Stimulated activated CD4-positive, alpha-beta T cell treated with anti-CD3 and anti-CD28 coated beads, Interleukin-12 subunit alpha, Interleukin-12 subunit beta, amount 100 ng/mL, for 48 hours (primary cell): ENCODE measurements around the gene CIAO2B.
"Not testable (repeated sequence)": the region's sequence is repeated elsewhere in the genome, so short reads cannot be mapped to it uniquely, and the experiment has no call there.

ENCODE experiments used
- DNase-seq, 3 donors: peaks; one replicate each; pipeline ENCODE4 v3.0.0-alpha.2; 2020; ENCODE audit warnings: low read depth in 2 of 3, low spot score in 1 of 3

The CIAO2B gene

GRCh38 chr16:66956154-66956457, 21.9 kb upstream of the CIAO2B start:
- DNase-seq, result not testable (repeated sequence)

DNA sequence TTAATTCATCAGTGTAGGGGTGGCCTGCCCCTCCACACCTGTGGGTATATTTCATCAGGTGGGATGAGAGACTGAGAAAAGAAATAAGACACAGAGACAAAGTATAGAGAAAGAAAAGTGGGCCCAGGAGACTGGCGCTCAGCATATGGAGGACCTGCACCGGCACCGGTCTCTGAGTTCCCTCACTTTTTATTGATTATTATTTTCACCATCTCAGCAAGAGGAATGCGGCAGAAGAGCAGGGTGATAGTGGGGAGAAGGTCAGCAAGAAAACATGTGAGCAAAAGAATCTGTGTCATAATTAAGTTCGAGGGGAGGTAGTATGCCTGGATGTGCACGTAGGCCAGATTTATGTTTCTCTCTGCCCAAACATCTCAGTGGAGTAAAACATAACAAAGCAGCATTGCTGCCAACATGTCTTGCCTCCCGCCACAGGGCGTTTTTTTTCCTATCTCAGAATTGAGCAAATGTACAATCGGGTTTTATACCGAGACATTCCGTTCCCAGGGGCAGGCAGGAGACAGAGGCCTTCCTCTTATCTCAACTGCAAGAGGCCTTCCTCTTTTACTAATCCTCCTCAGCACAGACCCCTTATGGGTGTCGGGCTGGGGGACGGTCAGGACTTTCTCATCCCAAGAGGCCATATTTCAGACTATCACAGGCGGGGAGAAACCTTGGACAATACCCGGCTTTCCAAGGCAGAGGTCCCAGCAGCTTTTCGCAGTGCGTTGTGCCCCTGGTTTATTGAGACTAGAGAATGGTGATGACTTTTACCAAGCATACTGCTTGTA, 21.4 kb upstream of the CIAO2B start:
- DNase-seq, result not testable (repeated sequence)

- peak; percentile 59 to 79 (median 70) for DNase-seq
Observed at GRCh38 chr16:66954097-66954659, 20.0 kb upstream of the CIAO2B start.

DNA sequence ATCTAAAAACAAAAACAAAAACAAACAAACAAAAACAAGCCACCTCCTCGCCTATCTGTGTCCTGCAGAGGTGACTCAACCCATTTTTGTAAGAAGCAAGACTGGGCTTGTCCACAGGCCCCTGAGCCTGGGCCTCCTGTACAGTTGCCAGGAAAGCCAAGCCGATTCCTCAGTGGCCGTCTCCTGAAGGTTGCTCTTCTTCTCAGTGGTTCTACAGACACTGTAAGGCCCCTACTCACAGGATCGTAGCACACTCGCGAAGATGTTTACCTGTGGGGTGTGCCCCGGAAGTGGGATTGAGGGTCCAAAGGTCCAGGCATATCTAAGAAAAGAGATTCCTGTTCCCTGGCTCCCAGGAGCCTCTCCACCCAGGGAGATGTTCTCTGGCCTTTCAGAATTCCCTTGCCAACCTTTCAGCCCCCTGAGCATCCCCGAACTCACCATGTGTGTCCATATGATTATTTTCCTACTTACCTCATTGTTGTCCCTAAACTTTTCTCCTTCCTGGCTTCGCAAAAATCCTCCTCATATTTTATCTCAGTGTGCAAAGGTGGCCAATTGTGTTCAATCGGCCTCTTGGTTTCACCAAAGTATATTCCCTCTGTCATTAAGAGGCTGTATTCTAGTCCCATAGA, 19.4 kb upstream of the CIAO2B start:
- no peak for DNase-seq

GRCh38 chr16:66952430-66953110, 18.4 kb upstream of the CIAO2B start:
- DNase-seq, result no peak

DNA sequence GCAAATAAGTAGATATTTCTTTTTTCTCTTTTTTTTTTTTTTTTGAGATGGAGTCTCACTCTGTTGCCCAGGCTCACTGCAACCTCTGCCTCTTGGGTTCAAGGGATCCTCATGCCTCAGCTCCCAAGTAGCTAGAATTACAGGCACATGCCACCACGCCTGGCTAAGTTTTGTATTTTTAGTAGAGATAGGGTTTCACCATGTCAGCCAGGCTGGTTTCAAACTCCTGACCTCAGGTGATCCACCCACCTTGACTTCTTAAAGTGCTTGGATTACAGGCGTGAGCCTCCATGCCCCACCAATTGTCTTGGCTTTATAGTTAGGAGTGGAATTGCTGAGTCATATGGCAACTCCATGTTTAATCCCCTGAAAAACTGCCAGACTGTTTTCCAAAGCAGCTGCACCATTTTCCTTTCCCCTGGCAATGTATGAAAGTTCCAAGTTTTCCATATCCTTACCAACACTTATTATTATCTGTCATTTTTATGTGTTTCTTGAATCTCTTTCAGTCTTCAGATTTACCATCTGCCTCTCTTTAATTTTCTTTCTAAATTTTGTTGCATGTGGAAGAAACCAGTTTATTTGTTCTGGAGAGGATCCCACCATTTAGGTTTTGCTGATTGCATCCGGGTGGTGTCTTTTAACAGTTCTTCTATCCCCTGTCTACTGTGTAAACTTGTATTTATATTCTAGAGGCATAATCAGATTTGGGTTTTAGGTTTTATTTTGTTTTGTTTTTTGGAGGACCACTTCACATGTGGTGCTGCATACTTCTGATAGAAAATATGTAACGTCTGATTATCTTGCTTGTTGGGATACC, 17.0 kb upstream of the CIAO2B start:
- DNase-seq, result no peak

DNA sequence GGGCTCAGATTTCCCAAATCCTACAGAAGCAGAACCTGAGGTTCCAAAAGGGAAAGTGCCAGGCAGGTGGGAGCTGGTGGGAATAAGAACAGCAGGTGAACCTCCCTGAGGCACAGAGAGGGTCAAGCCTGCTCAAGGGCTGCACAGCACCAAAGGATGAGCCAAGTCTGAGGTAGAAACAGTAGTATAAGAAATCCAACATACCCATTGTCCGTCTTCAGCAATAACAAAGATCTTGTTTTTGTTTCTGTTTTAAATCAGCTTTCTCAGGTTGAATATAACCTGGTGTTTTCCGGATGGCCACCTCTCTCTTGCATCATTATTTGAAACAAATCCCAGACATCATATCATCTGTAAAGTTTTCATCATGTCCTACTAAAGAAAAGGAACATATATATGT, 16.2 kb upstream of the CIAO2B start:
- no peak for DNase-seq

DNA sequence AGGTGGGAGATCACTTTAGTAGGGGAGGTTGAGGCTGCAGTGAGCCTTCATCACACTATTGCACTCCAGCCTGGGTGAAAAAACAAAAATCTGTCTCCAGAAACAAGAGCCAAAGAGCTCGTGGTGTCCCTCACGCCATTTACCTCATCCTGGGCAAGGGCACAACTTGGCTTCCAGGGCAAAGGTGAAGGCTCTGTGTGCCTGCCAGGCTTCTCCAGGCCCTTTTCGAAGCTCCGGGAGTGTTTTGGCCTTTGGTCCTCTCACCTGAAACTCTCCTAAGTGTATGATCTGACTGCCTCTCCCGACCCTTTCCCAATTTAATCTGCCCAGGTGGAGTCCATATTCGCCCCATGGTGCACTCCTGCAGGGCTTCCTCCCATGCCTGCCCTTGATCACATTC, 15.3 kb upstream of the CIAO2B start:
- no peak for DNase-seq

DNA sequence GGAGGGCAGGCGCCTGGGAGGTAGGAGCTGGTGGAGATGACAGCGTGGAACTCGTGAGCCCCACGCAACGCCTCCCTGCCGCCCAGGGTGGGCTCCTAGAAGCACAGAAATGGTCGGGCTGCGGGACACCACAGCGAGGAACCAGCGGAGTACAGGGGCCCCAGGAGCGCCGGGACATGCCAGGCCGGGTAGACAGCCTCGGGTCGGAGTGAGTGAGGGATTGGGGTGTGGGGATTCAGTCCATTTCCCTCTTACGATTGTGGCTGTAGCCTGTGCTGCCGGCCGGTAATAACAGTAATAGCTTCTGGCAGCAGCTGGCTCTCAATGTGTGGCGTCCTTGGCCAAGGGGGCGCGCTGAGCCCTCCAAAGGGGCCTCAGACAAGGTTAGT, 14.6 kb upstream of the CIAO2B start:
- no peak for DNase-seq

DNA sequence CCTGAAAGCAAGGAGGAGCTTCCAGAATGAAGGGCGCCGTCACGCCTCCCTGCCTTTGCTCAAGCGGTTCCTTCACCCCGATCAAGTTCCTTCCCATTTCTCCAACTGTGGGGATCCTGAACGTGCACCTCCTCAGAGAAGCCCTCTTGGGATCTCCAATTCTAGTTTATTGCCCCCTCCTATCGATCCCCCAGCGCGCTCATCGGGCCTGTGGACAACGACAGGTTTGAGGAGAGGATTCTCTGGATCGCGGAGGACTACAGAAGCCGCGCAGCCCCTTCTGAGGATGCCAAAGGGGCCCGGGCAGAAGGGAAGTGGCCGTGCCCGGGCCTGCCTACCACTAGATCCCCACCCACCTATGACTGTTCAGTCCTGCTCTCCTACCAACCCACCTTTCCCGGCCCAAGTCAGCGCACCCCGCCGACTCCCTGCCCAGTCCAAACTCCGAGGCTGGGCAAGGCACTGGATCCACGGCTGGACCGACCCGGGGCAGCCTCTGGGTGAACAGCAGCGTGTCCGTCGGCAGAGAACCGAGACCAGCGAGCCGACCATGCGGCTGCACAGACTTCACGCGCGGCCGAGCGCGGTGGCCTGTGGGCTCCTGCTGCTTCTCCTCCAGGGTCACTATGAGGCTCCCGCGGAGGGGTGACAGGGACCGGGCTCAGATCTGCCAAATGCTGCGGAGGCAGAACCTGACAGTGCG, 14.1 kb upstream of the CIAO2B start:
- no peak for DNase-seq

- peak; percentile 72 to 90 (median 77) for DNase-seq
Observed at GRCh38 chr16:66947302-66948065, 13.3 kb upstream of the CIAO2B start.

DNA sequence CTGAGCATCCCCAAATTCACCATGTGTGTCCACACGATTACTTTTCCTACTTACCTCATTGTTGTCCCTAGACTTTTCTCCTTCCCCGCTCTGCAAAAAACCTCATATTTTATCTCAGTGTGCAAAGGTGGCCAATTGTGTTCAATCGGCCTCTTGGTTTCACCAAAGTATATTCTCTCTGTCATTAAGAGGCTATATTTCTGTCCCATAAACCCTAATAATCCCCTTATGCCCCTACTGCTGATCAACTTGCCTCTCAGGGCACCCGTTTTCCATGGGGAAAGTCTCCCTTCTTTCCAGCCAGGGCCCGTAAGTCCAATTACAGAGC, 12.7 kb upstream of the CIAO2B start:
- DNase-seq, result no peak

- no peak for DNase-seq
Observed at GRCh38 chr16:66946541-66946940, 12.3 kb upstream of the CIAO2B start.

- no peak for DNase-seq
Observed at GRCh38 chr16:66945939-66946338, 11.7 kb upstream of the CIAO2B start.

GRCh38 chr16:66944971-66945370, 10.8 kb upstream of the CIAO2B start:
- not testable (repeated sequence) for DNase-seq

DNA sequence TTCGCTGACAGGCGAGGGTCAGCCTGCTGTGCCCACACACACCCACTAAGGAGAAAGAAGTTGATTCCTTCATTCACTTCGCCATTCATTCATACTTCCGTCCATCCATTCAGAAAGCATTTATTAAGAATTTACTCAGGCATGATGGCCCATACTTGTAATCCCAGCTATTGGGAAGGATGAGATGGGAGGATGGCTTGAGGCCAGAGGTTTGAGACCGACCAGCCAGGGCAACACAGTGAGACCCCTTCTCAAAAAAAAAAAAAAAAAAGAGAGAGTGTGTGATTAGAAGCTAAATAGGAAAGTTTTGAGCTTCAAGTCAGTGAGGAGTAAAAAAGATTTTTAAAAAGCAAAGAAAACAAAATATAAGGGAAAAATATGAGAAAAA, 9.8 kb upstream of the CIAO2B start:
- no peak for DNase-seq

DNA sequence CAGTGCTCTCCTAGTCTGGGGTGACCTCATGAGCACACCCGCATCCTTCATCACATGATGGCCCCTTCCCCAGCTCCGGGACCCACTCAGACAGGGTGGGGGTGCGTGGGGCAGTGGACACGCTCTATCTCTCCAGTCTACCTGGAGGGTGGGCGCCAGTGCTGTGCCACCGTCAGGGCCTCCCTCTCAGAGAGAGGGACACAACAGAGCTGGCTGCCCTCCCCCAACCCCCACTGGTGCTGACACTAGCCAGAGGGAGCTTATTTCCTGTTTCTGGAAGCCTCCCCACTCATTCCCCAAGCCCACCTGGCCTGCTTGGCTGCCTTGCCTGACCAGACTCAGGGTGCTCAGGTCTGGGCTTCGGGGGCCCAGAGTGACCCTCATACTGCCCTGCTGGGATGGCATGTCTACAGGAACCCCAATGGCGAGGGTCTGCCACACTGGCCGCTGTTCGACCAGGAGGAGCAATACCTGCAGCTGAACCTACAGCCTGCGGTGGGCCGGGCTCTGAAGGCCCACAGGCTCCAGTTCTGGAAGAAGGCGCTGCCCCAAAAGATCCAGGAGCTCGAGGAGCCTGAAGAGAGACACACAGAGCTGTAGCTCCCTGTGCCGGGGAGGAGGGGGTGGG, 9.3 kb upstream of the CIAO2B start:
- DNase-seq, result no peak

DNA sequence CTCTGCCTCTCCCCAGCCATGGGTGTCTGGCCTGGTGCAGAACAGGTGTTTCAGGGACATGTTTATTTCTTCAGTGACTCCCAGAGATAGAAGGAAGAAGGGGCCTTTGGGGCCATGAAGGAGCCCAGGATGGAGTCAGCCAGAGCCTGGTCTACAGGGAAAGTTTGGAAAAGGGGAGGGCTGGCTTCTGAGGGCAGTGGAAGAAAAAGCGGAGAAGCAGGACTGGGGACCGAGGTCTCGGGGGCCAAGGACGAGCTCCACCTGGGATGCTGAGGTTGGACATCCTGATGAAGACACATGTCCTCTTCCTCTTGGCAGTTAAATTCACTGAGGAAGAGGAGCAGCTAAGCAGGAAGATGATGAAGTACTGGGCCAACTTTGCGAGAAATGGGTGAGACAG, 8.8 kb upstream of the CIAO2B start:
- no peak for DNase-seq

GRCh38 chr16:66940236-66940635, 6.0 kb upstream of the CIAO2B start:
- DNase-seq, result no peak

GRCh38 chr16:66939366-66939765, 5.2 kb upstream of the CIAO2B start:
- no peak for DNase-seq
